NCI-H2171 (cell line): ENCODE results near the gene MRPS18A.
"Not testable (repeated sequence)": the region's sequence is repeated elsewhere in the genome, so short reads cannot be mapped to it uniquely, and the experiment has no call there.

Experiments
- DNase-seq: peaks from one replicate; lab custom pipeline; 2025; lab: John Stamatoyannopoulos, UW

The MRPS18A gene

GRCh38 chr6:43717389-43717788, 29.8 kb upstream of the MRPS18A start:
- no peak for DNase-seq

- DNase-seq: no peak
Observed at GRCh38 chr6:43716099-43716498, 28.5 kb upstream of the MRPS18A start.

GRCh38 chr6:43715056-43715788, 27.6 kb upstream of the MRPS18A start:
- DNase-seq: no peak

GRCh38 chr6:43714311-43715055, 26.9 kb upstream of the MRPS18A start:
- DNase-seq: no peak

- DNase-seq: no peak
Observed at GRCh38 chr6:43713643-43714310, 26.2 kb upstream of the MRPS18A start.

GRCh38 chr6:43712579-43712978, 25.0 kb upstream of the MRPS18A start:
- DNase-seq: no peak

GRCh38 chr6:43710576-43710975, 23.0 kb upstream of the MRPS18A start:
- no peak for DNase-seq

GRCh38 chr6:43709654-43710303, 22.2 kb upstream of the MRPS18A start:
- DNase-seq: no peak

- DNase-seq: no peak
Observed at GRCh38 chr6:43708860-43709653, 21.5 kb upstream of the MRPS18A start.

- no peak for DNase-seq
Observed at GRCh38 chr6:43707767-43708166, 20.2 kb upstream of the MRPS18A start.

- no peak for DNase-seq
Observed at GRCh38 chr6:43707269-43707668, 19.7 kb upstream of the MRPS18A start.

- no peak for DNase-seq
Observed at GRCh38 chr6:43706788-43707187, 19.2 kb upstream of the MRPS18A start.

- DNase-seq: no peak
Observed at GRCh38 chr6:43705996-43706395, 18.4 kb upstream of the MRPS18A start.

GRCh38 chr6:43703512-43704429, 16.2 kb upstream of the MRPS18A start:
- DNase-seq: no peak

GRCh38 chr6:43702534-43703440, 15.2 kb upstream of the MRPS18A start:
- no peak for DNase-seq

- DNase-seq: no peak
Observed at GRCh38 chr6:43702171-43702533, 14.6 kb upstream of the MRPS18A start.

- not testable (repeated sequence) for DNase-seq
Observed at GRCh38 chr6:43700939-43701560, 13.5 kb upstream of the MRPS18A start.

- DNase-seq: no peak
Observed at GRCh38 chr6:43699564-43700186, 12.1 kb upstream of the MRPS18A start.
